GM12892 (cell line): Measurements from ENCODE around the gene PALLD.

Source experiments
- DNase-seq: peaks from one replicate; pipeline ENCODE4 v3.0.0; 2011; ENCODE audit not compliant: insufficient read length
- FAIRE-seq: peaks from 2 replicates; lab custom pipeline; 2011; peaks lifted over from hg19 to GRCh38; lab: Jason Lieb, UNC
- POLR2A ChIP-seq: IDR thresholded peaks from 2 replicates; pipeline ENCODE4 v1.6.1; 2011; ENCODE audit warnings: low read depth, low read length, control low read depth
- POLR2AphosphoS5 ChIP-seq: IDR thresholded peaks from 2 replicates; pipeline ENCODE4 v1.6.1; 2011; ENCODE audit warnings: low read depth, low read length, control low read depth
- TAF1 ChIP-seq: IDR thresholded peaks from 2 replicates; pipeline ENCODE4 v1.6.1; 2011; ENCODE audit warnings: low read depth, mild to moderate bottlenecking, control low read depth, low read length, borderline replicate concordance

Gene PALLD

DNA sequence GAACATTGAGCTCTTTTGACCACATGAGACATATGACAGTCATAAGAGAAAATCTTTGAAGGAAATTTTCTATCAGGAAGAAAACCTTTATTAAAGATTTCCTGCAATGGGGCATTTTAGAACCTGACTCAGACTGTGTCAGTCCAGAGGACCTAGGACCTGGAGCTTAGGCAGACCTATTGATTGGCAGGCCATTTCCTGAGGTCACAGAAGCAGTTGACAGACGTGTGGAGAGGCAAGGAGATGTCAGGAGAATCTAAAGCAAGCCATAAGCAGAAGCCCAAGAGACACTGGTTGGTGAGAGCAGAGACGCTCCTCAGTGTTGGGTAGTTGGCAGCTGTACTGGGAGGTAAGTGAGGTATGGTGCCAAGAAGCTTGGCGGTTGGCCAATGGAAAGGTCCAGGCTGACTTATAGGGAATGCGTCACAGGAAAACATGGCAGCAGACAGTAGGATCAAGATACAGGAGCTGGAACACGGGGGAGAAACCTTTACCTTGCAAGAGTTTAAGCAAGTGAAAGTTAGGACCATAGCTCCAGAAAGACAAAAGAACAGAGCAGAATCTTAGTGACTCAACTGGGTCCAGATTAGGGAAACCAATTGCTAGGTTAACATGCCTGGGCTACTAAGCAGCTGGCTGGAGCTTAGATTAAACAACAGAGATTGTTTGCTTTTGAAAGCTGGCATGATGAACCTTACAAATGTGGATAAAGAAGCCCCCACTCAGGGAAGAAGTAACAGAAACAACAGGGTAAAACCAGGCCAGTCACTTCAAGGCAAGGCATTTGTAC, 18.6 kb downstream of the PALLD start:
- FAIRE-seq (peak; percentile 14), DNase-seq (no peak)
- no peak for TF ChIP-seq TAF1
- TF ChIP-seq POLR2A: no peak
- no peak for TF ChIP-seq POLR2AphosphoS5

DNA sequence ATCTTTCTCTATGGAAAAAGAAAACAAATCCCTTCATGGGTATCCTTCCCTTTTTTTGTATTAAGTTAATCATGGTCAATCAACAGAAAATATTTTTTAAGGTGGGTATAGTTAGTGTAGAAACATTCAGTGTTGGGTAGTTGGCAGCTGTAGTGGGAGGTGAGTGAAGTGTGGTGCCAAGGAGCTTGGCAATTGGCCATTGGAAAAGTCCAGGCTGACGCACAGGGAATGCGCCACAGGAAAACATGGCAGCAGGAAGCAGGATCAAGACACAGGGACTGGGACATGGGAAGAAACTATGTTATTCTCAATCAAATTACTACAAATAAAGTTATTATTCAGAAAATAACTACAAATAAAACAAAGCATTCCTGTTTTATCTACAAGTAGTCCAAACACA, 20.0 kb downstream of the PALLD start:
- DNase-seq (no peak), FAIRE-seq (no peak)
- TF ChIP-seq POLR2AphosphoS5 (no peak), TAF1 (no peak), POLR2A (no peak)

DNA sequence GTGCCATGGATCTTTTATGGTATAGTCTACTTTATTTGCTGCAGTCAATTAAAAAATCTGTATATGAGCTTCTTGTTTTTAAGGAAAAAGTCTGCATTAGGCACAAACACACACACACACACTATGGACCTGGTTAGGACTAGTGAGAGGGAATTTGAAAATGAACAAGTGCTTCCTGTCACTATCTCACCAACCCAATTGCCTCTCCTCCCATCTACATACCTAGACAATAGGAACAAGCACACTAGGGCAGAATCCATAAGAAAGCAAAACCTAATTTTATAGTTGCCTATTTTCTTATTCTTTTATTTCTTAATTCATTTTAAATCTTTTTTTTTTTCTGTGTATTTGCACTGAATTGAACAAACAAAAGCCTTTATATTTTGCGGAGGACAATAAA, 22.7 kb downstream of the PALLD start:
- DNase-seq (no peak), FAIRE-seq (no peak)
- TF ChIP-seq TAF1 (no peak), POLR2A (no peak), POLR2AphosphoS5 (no peak)

DNA sequence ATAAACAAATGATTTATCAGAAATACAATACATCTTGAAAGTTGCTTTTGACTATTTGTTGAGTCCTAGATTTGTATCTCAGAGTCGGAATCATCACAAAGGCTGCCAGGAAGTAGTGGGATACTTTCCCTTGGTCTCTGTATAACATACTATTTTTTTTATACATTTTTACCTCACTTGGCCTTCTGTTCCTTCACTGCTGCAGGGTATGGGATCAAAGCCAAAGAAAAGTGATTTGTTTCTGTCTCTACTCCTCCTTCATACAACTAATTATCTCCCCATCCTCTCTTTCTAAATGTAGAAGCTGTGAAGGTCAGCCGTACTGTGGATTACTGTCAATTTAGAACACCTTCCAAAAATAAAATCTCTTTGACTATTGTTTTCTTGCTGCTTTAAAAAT, 24.9 kb downstream of the PALLD start:
- no peak for TF ChIP-seq POLR2A
- TF ChIP-seq TAF1: no peak
- TF ChIP-seq POLR2AphosphoS5: no peak
- DNase-seq (no peak), FAIRE-seq (no peak)

DNA sequence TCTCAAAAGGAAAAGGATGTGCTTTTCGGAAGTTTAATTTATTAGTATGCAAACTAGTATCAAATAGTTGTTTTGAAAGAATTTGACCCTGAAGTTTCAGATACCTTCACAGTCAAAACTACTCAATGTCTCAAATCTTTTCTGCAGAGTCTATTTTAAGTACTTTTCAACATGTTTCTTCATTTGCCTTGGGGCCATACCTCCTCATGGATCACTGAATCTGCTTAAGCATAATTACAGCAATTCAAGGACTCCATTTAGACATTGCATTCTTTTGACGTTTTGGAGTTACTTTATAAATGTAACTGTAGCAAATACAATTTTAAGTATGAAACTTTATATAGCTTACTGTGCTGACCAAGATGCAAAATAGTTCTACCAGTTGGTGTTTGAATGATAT, 25.5 kb downstream of the PALLD start:
- FAIRE-seq: no peak
- DNase-seq: no peak
- no peak for TF ChIP-seq POLR2AphosphoS5

DNA sequence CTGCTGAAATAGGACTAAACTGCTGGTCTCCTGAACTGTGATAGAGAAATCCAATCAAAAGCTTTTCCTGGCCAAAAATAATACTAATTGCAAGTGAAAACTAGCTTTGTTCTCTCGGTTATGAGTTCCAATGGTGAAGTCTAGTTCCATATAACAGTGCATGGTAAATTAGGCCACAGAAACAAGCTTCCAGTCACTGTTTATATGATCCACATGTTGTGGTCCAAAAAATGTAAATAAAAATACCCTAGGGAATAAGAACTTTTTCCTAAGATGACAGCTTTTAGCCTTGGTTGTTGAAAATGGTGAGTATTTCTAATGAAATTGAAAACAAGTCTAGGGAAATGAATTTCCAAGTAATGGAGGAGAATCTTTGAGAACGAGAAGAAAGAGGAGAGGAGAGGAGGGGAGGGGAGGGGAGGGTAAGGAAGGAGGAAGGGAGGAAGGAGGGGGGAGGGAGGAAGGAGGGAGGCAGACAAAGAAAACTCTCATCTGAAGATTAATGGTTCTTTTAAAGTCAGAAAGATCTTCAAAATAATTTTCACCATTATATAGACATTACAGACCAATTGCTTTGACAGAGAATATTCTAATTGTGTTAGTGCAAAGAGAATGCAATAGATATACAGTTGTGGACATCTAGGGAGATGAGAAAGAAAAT, 26.1 kb downstream of the PALLD start:
- TF ChIP-seq TAF1 (no peak), POLR2AphosphoS5 (no peak), POLR2A (no peak)
- FAIRE-seq: no peak
- DNase-seq: no peak

DNA sequence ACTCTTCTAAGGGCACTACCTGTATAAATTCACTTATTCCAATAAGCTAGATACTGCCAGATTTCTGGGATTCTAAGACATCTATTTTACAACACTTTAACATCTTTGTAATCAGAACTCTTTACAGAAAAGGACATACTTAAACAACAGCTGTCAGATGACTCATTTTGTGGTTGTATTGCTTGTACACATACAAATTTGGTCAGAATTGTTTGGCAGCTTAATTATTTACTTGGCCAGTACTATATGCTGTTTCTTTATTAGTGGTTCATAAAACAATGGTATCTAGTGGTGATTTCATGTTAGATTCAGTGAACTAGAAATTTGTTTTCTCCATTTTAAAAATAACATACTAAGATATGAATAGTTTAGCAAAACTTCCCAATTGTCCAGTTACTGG, 27.2 kb downstream of the PALLD start:
- TF ChIP-seq TAF1: no peak
- no peak for TF ChIP-seq POLR2A
- TF ChIP-seq POLR2AphosphoS5: no peak
- FAIRE-seq (no peak), DNase-seq (no peak)

DNA sequence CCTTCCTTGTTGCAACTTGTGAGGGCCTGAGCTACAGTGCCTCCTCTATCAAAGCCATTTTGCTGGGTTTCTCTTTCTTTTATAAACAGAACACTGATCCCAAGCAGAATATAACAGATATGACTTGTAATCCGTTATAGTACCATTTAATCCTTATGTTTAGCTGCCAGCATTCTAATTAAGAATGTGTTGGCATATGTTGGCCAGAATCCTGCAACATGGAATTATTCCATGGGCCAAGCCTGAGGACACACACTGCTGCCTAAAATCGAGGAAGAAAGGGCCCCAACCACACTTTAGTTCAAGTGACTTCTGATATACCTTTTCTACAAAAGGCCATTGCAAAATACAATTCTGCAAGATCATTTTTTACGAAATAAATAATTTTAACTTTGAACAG, 28.0 kb downstream of the PALLD start:
- TF ChIP-seq TAF1 (no peak), POLR2AphosphoS5 (no peak), POLR2A (no peak)
- DNase-seq (no peak), FAIRE-seq (no peak)

DNA sequence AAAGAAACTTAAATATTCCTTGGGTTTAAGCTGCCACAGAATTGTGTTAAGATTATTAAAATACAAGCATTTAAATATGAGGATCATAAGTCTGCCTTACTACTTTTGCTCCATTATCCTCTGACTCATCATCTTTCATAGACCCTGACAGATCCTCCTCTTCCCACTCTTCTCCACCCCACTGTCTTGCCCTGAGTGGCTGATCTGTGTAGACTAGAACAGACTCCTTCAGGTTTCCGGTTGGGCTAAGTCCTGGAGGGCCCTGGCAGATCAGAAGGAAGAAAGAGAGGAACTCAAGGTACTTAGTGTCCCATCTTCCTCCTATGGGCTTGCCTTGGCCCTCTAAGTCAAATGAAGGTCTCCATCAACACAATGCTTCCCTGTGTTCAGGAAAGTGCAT, 30.7 kb downstream of the PALLD start:
- FAIRE-seq (no peak), DNase-seq (no peak)
- no peak for TF ChIP-seq POLR2A
- no peak for TF ChIP-seq POLR2AphosphoS5
- TF ChIP-seq TAF1: no peak

DNA sequence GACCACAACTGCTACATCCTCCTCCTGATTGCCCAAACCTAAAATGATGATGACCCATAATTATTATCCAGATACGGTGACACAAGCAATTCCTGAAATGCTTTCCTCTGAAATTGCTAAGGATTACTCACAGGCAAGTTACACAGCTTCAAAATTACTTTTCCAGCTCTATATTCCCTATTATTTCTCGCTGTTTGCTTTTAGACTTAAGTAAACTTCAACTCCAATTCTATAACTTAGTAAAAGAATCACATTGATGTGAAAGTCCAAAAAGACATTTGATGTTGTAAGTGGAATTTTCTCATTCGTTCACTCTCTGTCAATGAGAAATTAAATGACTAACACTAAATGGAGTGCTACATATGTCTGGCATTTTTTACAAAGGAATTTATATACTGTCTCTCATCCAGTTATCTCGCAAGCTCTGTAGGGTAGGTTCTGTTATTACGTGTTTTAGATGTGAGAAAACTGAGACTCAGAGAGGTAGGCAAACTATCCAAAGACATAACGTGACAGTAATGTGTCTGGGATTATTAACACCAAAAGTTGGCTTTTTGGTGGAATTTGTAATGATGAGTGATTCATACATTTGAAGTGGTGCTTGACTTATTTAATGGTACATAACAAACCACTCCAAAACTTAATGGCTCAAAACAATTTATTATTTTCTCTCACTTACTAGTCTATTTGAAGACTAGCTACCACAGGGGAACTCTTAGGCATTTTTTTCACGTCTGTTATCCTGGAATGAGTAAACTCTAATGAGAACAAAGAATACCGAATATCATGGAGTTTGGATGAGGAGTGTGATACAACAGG, 31.5 kb downstream of the PALLD start:
- no peak for FAIRE-seq
- TF ChIP-seq TAF1 (no peak), POLR2AphosphoS5 (no peak), POLR2A (no peak)
- no peak for DNase-seq

DNA sequence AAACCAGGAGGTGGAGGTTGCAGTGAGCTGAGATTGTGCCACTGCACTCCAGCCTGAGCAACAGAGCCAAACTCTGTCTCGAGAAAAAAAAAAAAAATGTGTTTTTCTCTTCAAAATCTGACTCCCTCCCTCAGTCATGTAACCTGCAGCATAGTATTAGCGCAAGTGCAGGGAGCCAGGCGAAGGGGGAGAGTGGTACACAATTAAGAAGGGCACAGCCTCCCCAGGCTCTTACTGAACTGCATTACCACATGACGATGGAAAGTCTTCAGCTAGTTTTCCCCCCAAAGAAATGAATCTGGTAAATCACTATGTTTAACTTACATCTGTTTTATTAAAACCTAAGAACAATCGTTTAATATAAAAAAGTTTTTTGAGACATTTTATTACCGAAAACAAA, 32.4 kb downstream of the PALLD start:
- FAIRE-seq (no peak), DNase-seq (no peak)
- TF ChIP-seq TAF1 (no peak), POLR2AphosphoS5 (no peak), POLR2A (no peak)

DNA sequence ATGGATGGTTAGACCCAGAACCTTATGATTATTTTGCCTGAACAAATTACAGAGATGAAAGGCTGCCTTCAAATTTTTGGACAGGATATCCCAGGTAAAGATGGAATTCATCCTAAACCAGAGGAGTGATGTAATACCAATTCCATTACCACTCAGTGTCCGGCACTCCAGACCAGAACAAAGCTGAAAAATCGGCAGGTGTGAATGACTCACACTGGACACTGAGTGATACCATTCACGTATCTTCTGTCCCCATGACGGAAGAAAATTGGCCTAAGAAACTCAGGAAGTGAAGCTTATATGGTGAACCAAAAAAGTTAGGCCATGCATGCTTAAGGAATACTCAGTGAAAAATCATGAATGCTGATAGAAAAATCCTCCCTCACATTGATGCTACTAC, 34.5 kb downstream of the PALLD start:
- FAIRE-seq (no peak), DNase-seq (no peak)
- no peak for TF ChIP-seq POLR2A
- TF ChIP-seq POLR2AphosphoS5: no peak
- TF ChIP-seq TAF1: no peak

DNA sequence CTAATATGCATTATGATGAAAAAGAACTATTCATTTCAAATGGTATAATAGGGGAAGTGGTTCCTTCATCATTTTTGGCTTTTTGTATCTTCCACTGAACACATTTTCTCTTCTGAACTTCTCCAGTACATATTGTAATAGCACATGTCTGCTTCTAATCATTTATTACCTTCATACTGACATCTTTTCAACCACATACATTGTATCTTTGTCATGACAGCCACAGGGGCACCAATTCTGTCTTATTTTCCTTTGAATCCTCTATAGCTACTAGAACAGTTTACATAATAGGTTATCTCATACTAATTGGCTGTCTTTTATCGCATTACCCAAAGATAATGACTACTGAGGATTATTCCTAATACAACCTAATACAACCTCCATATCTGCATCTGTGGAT, 37.7 kb downstream of the PALLD start:
- FAIRE-seq (no peak), DNase-seq (no peak)
- TF ChIP-seq TAF1 (no peak), POLR2AphosphoS5 (no peak), POLR2A (no peak)
